WERI-Rb-1 (cell line): ENCODE measurements around the gene UHRF1.
"Not testable (repeated sequence)": the region's sequence is repeated elsewhere in the genome, so short reads cannot be mapped to it uniquely, and the experiment has no call there.

Source experiments
- DNase-seq: peaks from one replicate; pipeline ENCODE4 v3.0.0-alpha.2; 2020
- H3K27ac ChIP-seq: fragments of 250-450 bp; sonication (Bioruptor Pico); 2 replicates; pipeline ENCODE4 v1.5.1; 2020; ENCODE audit warnings: mild to moderate bottlenecking, moderate library complexity
- H3K27me3 ChIP-seq: fragments of 250-450 bp; sonication (Bioruptor Pico); 2 replicates; pipeline ENCODE4 v1.5.1; 2021; ENCODE audit warnings: mild to moderate bottlenecking, low read depth, moderate library complexity; ENCODE audit not compliant: insufficient read depth, severe bottlenecking
- H3K36me3 ChIP-seq: fragments of 250-450 bp; sonication (Bioruptor Pico); 2 replicates; pipeline ENCODE4 v1.5.1; 2020; ENCODE audit warnings: mild to moderate bottlenecking, moderate library complexity
- H3K4me3 ChIP-seq: 2 replicates; pipeline ENCODE4 v1.5.1; 2011; ENCODE audit warnings: low read depth, mild to moderate bottlenecking, control low read depth, low read length
- H3K9me3 ChIP-seq: fragments of 250-450 bp; sonication (Bioruptor Pico); 2 replicates; pipeline ENCODE4 v1.5.1; 2021; ENCODE audit warnings: mild to moderate bottlenecking, moderate library complexity; ENCODE audit not compliant: severe bottlenecking
- TF ChIP-seq, protein P1 (sequence below): IDR thresholded peaks from 2 replicates; pipeline ENCODE4 v1.5.1; 2011; ENCODE audit warnings: low read depth, mild to moderate bottlenecking, control low read depth, inconsistent platforms, low read length

UHRF1 gene

DNA sequence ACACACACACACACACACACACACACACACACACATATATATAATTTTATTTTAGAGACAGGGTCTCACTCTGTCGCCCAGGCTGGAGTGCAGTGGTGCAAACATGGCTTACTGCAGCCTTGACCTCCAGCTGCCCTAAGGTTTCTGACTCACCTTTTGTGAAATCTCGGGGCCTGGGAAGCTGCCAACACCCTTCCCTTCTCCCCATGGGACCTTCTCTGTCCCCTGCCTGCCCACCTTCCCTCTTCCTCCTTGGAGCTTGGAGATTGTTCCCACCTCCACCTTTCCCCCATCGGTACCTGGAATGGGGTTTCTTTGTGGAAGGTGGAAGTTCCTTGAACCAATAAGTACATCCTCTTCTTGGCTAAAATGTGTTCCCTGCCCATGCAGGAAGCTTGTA, 12.9 kb upstream of the UHRF1 start:
- H3K27me3 ChIP-seq = no peaks in the 10 kb centered on the region
- H3K4me3 ChIP-seq = no peak overlapping the region

DNA sequence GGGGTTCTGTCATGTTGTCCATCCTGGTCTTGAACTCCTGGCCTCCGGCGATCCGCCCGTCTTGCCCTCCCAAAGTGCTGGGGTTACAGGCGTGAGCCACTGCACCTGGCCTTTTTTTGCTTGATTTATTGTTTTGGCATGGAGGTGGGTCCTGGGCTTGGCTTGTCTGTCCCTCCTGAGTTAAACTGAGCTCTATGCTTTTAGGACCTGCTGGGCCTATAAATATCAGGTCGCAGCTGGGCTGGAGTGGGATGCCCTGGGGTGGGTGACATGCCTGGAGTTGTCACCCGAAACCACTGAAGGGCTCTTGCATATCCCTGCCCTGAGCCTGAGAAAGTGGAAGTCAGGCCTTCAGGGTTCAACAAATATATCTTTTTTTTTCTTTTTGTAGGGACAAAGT, 12.2 kb upstream of the UHRF1 start:
- H3K36me3 ChIP-seq = no peaks in the 10 kb centered on the region
- TF ChIP-seq, protein P1, sequence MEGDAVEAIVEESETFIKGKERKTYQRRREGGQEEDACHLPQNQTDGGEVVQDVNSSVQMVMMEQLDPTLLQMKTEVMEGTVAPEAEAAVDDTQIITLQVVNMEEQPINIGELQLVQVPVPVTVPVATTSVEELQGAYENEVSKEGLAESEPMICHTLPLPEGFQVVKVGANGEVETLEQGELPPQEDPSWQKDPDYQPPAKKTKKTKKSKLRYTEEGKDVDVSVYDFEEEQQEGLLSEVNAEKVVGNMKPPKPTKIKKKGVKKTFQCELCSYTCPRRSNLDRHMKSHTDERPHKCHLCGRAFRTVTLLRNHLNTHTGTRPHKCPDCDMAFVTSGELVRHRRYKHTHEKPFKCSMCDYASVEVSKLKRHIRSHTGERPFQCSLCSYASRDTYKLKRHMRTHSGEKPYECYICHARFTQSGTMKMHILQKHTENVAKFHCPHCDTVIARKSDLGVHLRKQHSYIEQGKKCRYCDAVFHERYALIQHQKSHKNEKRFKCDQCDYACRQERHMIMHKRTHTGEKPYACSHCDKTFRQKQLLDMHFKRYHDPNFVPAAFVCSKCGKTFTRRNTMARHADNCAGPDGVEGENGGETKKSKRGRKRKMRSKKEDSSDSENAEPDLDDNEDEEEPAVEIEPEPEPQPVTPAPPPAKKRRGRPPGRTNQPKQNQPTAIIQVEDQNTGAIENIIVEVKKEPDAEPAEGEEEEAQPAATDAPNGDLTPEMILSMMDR = no peak
- no peaks in the 10 kb centered on the region for H3K27me3 ChIP-seq
- H3K27ac ChIP-seq = no peak overlapping the region
- H3K4me3 ChIP-seq = no peak overlapping the region
- no peak for DNase-seq
- H3K9me3 ChIP-seq = no peaks in the 10 kb centered on the region

More for the DNA sequence above, 12.9 kb upstream of the UHRF1 start:
- Histone ChIP-seq H3K36me3 (no peaks in the 10 kb centered on the region), H3K9me3 (no peaks in the 10 kb centered on the region), H3K27ac (no peak overlapping the region)
- TF ChIP-seq, protein P1 = no peak
- DNase-seq = no peak

DNA sequence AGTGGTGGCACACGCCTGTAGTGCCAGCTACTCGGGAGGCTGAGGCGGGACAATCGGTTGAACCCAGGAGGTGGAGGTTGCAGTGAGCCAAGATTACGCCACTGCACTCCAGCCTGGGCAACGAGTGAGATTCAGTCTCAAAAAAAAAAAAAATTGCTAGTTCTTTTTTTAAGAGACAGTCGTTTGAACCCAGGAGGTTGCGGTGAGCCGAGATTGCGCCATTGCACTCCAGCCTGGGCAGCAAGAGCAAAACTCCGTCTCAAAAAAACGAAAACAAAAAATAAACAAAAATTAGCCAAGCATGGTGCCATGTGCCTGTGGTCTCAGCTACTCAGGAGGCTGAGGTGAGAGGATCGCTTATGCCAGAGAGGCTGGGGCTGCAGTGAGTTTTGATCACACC, 8.4 kb upstream of the UHRF1 start:
- H3K4me3 ChIP-seq, H3K27ac ChIP-seq, H3K9me3 ChIP-seq, H3K27me3 ChIP-seq, DNase-seq, H3K36me3 ChIP-seq: not testable (repeated sequence)

DNA sequence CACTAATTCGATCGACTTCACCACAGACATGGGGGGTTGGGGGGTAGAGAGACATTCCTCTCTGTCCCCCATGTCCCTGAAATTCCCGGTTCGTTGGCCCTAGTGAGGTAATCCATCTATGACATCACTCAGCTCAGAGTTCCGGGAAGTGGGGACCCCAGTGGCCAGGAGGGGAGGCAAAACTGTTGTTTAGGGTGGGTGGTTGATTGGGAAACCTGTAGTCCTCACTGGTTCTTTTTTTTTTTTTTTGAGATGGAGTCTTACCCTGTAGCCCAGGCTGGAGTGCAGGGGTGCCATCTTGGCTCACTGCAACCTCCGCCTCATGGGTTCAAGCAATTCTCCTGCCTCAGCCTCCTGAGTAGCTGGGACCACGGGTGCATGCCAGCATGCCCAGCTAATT, 6.5 kb upstream of the UHRF1 start, which contains the start of gene ARRDC5:
TSS of gene ARRDC5 (minus strand) at position 101 of the 400 bp plus-strand sequence. CDS start at position 30, 71 bp downstream.
- TF ChIP-seq, protein P1 = no peak
- no peak for DNase-seq
- no peak within 1 kb of the TSS for H3K27ac ChIP-seq
- no peaks in the 10 kb centered on the region for H3K36me3 ChIP-seq
- H3K27me3 ChIP-seq = no peaks in the 10 kb centered on the region
- no peak within 1 kb of the TSS for H3K4me3 ChIP-seq
- no peaks in the 10 kb centered on the region for H3K9me3 ChIP-seq

DNA sequence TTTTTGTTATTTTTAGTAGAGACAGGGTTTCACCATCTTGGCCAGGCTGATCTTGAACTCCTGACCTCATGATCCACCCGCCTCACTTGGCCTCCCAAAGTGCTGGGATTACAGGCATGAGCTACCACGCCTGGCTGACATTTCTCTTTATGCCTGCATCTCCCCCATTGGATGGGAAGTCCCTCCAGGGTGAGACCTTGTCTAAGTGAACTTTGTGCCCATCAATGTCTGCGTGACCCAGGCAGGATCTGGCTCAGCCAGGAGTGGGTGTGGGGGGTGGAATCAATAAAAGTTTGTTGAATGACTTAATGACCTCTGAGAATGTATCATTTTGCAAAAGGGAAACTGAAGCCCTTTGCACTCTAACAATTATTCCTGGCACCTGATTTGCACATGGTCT, 4.8 kb upstream of the UHRF1 start:
- Histone ChIP-seq H3K36me3 (peaks cover 2% of the 10 kb centered on the region), H3K9me3 (no peaks in the 10 kb centered on the region), H3K27me3 (no peaks in the 10 kb centered on the region), H3K4me3 (no peak overlapping the region), H3K27ac (no peak overlapping the region)
- DNase-seq = no peak
- TF ChIP-seq, protein P1 = no peak

DNA sequence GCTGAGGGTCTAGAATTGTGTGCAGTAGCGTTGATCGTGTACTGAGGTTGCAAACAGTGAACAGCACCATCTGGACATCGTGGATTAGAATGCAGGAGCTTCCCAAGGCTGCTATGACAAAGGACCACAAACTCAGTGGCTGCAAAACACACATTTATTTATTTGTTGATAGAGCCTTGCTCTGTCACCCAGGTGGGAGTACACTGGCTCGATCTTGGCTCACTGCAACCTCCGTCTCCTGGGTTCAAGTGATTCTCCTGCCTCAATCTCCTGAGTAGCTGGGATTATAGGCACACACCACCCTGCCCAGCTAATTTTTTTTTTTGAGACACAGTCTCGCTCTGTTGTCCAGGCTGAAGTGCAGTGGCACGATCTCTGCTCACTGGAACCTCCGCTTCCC, 2.3 kb upstream of the UHRF1 start:
- H3K27me3 ChIP-seq = no peaks in the 10 kb centered on the region
- H3K9me3 ChIP-seq = no peaks in the 10 kb centered on the region
- no peak overlapping the region for H3K4me3 ChIP-seq
- TF ChIP-seq, protein P1 = peak; percentile 37
- DNase-seq = peak; percentile 33
- peak overlapping the region; percentile 67 for H3K27ac ChIP-seq
- peaks cover 21% of the 10 kb centered on the region for H3K36me3 ChIP-seq
